ENCODE results near the gene CREG1. TPM values are rescaled to one million over a fixed set of nuclear protein-coding genes. Genes with fewer than 3 reads are reported as not detected.

The CREG1 gene
- total RNA-seq, 1 donor from 2014 or later: 2.5 TPM

- H3K27me3 Mint-ChIP-seq (ENCODE audit: unreplicated experiment): no peaks in the 10 kb centered on the region
- peaks cover 3% of the 10 kb centered on the region for H3K9me3 Mint-ChIP-seq (ENCODE audit: unreplicated experiment)
- no peak for TF ChIP-seq CTCF (IDR thresholded peaks at IDR 0.05; ENCODE audit: partially characterized antibody, unreplicated experiment)
- no peak for DNase-seq
- H3K4me1 Mint-ChIP-seq (ENCODE audit: low read depth, unreplicated experiment): peaks cover 16% of the 10 kb centered on the region
- no peak overlapping the region for H3K27ac Mint-ChIP-seq (ENCODE audit: unreplicated experiment)
- H3K4me3 Mint-ChIP-seq (ENCODE audit: unreplicated experiment): no peak overlapping the region
- H3K36me3 Mint-ChIP-seq (ENCODE audit: unreplicated experiment): no peaks in the 10 kb centered on the region
Measured at GRCh38 chr1:167491586-167492461, 61.7 kb downstream of the CREG1 start.

Other genes with a start within 250 kb of the CREG1 start
- not detected for gene CD247, start 35.2 kb downstream of the CREG1 start, total RNA-seq (ENCODE audit: unreplicated experiment)
- not detected for gene RCSD1, start 76.5 kb upstream of the CREG1 start, total RNA-seq (ENCODE audit: unreplicated experiment)
- gene MPZL1, start 168.2 kb upstream of the CREG1 start, total RNA-seq (ENCODE audit: unreplicated experiment): 149 TPM

Measured in glutamatergic neuron (in vitro differentiated cells).